HG02588 (cell line): Measurements from ENCODE around the gene OR51A4.
"Not testable (repeated sequence)": the region's sequence is repeated elsewhere in the genome, so short reads cannot be mapped to it uniquely, and the experiment has no call there.

ENCODE experiments used
- ATAC-seq: cut with Tn5 transposase; IDR thresholded peaks from one replicate; pipeline ENCODE4 v1.9.1; 2021; ENCODE audit warnings: mild to moderate bottlenecking, moderate library complexity; ENCODE audit not compliant: unreplicated experiment

OR51A4 gene, protein sequence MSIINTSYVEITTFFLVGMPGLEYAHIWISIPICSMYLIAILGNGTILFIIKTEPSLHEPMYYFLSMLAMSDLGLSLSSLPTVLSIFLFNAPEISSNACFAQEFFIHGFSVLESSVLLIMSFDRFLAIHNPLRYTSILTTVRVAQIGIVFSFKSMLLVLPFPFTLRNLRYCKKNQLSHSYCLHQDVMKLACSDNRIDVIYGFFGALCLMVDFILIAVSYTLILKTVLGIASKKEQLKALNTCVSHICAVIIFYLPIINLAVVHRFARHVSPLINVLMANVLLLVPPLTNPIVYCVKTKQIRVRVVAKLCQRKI

DNA sequence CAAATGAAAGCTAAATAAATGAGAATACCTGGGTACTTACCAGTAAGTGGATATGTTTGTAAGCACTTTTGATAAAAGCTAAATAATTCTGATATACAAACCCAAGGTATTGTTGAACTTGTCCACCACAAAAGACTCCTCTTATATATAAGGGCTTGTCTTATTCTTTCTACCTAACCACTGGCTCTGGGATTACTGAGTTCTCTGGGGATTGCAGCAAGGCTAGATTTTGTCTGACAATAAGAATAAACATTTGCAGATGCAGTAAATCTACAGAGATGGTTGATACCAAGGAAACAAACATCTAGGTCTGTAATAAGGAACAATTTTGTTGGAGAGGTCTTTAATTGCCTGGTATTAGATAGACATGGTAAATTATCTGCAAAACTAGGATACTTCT is at the start of gene OR51A4:
Gene OR51A4, minus strand, starts transcription at position 101 of the 400 bp plus-strand sequence. CDS start 505 bp downstream, outside the sequence.
- no peak for ATAC-seq

DNA sequence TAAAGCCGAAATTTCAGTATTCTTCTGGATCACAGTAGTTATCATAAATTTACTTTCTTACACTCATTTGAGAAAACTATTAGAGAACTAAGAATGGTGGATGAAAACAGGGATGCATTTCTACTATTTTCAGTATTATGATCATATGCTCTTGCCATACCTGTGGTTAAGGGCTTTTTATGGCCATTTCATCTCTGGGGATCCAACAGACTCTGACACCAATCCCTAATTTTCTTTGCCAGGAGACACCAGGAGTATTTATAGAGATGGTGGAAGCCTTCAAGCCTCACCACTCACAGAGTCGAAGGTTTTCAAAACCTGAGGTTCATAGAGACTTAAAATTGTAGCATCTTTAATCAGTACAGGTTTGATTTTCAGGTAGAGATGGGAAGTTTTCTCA is 47.1 kb upstream of the OR51A4 start, which contains the start of gene OR51L1:
Gene OR51L1, plus strand, starts transcription at position 301 of the 400 bp plus-strand sequence. CDS start 4,132 bp downstream, outside the sequence.
- no peak for ATAC-seq

DNA sequence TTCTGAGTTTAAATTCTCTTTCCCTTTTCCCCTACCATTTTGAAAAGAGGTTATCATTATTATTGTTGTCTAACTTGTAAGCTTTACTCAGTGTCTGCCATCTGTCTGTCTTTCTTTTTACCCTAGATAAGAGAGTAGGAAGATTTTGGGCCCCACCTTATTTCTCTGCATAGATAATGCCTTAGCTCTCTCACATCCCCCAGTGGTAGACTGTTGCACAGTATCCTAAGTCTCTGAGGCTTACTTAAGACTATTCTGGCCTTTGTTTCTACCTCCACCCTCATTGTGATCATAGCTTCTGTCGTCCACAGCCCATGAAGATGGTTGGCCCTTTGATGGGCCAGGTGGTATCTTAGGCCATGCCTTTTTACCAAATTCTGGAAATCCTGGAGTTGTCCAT is 43.7 kb upstream of the OR51A4 start:
- ATAC-seq, result no peak

DNA sequence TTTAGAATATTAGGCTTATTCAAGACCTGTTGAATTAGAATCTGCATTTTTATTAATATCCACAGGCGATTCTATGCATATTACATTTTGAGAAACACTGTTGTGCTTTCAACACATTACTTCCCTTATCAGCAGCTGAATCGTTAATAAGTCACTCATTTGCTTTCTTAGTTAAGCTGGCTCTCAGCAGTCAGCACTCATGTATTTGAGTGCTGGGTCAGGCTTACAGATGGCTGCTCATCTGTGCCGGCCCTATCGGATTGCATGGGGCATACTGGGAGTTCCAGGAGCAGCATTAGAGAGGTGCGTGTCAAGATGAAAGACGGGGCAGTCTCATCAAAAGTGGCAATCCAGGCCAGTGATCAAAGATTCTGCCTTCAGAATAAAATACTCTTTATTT is 36.4 kb upstream of the OR51A4 start:
- ATAC-seq, result no peak

DNA sequence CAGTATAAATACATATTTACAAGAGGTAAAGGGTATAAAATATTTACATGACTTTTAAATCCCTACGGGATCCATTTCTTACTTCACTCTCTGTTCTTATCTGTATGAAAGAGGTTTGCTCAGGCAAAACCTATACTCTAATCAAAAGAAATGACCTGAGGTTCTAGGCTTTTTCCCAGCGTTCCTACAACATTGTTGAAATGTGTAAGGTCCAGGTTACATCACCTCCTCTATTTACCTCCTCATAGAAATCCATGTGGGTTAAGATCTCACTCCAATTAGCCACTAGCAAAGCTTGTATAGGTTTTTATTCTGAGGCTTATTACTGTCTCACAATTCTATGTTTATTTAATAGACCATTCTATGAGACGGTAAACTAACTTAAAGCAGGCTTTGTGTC is 35.3 kb upstream of the OR51A4 start:
- no peak for ATAC-seq

DNA sequence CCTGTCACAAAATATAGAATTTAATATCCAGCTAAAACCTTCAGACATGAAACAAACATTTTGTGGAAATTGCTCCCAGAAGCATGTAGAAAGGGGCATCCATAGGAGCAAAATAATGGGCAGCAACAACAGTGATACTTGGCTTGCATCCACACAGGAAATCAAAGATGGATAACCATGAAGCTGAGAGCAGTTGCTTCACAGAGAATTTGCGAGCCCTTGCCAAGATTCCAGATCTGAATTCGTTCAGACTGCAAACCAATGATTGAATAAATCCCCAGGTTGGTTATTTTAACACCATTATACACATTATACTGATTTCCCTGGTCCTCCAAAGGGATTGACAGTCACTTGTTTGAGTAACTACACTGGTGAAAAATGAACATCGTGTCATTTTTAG is 31.6 kb upstream of the OR51A4 start:
- ATAC-seq, result no peak

DNA sequence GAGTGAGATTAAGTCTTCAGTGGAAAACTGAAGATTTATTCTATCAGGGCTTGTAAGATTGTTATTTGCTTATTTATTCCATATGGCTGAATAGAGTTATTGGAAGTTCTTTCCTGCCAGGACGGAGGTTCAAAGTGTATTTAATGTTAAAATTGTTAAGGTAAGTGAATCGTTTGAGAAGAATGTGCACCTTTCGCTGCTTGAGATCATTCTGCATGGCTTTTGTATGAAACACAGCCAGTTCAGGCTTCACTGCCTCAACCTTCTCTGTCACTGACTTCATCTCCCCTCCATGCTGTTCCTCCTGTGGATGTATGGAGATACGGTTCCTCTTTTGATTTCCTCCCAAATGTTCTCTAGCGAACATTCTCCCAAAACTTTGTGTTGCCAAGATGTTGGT is 28.0 kb upstream of the OR51A4 start:
- no peak for ATAC-seq

DNA sequence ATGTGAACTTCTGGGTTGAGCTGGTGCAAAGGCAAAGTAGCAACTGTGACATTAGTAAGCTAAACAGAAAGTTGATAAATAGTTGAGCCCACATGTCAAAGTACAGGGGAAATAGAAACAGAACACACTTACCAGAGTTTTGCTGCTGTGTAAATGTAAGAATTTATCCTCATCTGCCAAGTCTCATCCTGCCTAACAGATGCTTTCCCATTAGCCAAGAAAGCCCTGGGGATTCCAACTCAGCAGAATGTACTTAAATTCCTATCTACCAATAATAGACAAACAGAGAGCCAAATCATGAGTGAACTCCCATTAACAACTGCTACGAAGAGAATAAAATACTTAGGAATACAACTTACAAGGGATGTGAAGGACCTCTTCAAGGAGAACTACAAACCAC is 15.4 kb upstream of the OR51A4 start:
- no peak for ATAC-seq

DNA sequence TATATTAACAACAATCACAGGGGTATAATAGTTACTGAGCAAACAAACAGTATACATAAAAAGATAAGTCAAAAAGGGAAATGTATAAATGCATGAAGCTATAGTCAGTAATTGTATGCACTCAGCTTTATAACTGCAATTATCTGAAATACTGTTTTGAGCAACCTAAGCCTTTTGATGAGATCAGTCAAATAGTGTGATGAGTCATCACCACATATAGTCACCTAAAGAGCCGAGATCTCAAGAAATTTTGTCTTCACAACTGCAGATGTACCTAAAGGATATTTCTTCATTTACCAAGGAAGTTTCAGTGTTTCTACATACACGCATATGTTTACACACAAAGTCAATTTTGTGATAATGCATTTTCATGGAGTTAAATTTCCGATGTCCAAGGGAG is 13.5 kb upstream of the OR51A4 start:
- no peak for ATAC-seq

DNA sequence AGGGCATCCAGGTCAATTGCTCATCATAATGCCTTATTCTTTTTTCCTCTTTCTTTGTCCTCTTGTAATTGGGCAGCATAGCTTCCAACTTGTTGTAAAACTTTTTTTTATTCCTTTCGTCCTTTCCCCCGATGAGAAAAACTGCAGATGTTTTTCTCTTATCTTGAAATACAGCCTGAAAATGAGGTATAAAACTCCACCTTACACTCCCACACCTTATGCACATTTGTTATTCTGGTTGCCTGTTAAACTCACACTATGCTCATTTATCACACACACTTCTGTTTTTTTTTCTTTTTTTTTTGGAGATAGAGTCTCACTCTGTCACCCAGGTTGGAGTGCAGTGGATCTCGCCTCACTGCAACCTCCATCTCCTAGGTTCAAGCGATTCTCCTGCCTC is 10.0 kb upstream of the OR51A4 start:
- ATAC-seq, result no peak

DNA sequence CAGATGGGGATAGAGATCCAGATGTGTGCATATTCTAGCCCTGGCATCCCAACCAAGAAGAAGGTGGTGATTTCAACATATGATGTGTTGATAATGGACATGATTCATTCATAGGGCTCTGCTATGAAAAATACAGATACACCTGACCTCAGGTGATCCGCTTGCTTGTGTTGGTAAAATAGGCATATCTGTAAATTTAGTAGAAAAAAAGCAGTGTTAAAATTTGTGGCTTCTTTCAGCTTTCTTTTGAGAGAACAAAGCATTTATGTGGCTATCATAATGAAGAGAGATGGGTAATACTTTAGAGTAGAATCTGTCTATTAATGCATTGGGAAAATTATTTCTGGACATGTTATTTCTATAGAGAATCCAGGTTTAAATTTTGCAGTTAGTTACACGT is 8.2 kb upstream of the OR51A4 start, which contains the start of gene OR51A2:
Gene OR51A2, minus strand, starts transcription at position 101 of the 400 bp plus-strand sequence. Its CDS starts 0 bp downstream, at position 101.
- not testable (repeated sequence) for ATAC-seq

DNA sequence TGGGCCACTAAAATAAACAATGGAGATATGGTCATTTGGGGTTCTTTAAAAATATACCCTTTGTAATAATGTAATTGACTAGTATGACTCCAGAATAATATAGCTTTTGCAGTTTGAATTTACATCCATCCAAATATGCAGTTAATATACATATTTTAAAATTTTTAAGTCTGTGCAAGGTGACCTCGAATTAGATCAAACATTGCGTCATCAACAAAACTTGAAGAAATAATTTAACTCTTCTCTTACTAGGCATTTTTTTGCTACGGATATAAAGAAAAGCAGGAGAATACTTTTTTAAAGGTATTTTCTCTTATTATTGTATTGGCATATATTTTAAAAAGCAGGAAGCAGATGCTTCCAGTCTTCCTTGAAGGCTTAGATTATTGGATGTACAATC is 10.7 kb downstream of the OR51A4 start:
- no peak for ATAC-seq

DNA sequence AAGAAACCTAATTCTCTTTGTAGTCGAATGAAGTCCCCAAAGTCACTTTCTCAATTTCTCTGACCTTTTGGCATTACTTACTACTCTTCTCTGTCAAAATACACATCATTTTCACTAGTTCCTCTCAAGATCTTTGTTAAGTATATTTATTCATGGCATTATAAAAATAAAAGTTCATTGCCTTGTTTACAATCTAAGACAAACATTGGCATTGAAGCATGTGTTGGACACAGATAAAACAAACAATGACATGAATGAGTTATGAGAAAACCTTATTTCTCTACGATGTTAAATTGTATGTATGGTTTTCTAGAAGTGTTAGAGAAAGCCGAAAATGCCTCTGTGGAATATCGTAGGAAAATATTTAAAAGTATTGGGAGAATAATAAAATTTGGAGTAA is 14.7 kb downstream of the OR51A4 start:
- no peak for ATAC-seq

DNA sequence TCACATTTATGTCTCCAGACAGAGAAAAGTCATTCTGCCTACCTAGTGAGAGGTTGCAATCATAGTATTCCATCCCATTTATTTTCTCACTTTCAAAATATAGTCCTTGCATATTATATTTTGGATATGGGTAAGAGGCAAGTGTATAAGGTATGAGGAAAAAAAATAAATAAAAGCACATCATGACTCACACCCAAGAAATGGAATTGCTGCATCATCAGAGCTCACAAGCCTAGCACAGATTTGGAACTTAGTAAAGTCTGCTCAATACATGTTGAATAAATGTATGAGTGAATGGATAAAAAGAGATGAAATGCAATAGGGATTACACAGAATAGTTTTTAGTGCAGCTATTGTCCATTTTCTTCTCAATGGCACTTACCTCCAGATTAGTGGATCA is 20.8 kb downstream of the OR51A4 start:
- no peak for ATAC-seq

DNA sequence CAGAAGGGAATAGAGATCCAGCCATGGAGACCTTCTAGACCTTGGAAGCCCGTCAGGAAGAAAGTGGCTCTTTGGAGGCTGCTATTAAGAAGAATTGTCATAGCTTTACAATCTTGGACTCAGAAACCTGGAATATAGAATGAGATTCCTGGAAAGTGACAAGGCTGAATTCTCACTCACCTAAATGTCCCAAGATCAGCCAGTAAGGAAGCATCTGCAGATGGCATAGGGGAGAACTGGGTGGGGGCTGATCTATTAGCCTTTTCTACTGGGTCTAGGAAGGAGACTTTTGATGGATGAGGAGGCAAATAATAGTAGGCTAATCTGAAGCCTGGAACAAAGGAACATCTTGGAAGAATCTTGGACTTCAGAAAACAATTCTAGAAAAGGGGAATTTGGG is 23.2 kb downstream of the OR51A4 start, which contains the start of gene OR51G1:
Gene OR51G1, minus strand, starts transcription at position 101 of the 400 bp plus-strand sequence. Its CDS starts 0 bp downstream, at position 101.
- no peak for ATAC-seq

DNA sequence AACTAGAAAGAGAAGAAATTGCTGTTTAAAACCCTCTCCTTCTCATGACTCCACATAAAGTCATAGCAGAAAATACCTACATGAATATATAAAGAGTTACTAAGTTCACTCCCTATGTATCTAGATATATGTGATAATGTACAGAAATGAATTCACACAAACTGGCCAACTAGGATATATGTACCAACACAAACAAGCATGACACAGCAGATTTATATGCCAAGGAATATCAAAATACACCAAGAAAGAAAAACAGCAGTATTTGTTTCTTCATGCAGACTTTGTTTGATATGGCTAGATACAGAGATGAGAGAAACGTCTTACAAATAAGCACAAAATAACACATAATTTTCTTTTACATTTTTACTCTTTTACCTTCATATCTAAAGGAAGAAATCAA is 25.1 kb downstream of the OR51A4 start:
- ATAC-seq, result no peak

DNA sequence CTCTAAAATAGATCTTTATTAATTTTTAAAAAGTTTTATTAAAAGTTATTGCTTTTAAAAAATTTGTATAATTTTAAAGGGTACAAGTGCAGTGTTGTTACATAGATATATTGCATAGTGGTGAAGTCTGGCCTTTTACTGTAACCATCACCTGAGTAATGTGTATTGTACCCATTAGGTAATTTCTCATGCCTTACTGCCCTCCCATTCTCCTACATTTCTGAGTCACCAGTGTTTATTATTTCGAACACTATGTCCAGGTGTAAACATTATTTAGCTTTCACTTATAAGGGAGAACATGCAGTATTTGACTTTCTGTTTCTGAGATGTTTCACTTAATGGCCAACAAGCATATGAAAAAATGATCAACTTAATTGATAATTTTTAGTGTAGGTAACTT is 25.6 kb downstream of the OR51A4 start:
- no peak for ATAC-seq

DNA sequence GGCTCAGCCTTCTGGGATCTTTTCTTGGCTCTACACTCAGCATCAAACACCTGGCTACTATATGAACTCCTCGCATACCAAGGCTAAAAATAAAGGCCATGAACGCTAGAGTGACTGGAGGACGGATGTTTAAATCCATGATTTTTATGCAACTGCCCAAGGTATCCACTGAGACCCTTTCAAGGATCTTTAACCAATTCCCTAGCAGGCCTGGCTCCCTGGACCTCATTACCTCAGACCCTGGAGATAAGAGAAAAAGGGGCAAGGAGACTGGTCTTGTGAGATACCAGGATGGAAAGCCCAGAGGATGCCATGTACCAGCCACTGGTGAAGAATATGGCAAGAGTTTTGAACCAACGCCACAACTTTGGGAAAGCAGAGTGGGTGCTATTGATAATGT is 28.2 kb downstream of the OR51A4 start, which contains the start of gene OR51G2:
Gene OR51G2, minus strand, starts transcription at position 101 of the 400 bp plus-strand sequence. CDS start 3,687 bp downstream, outside the sequence.
- no peak for ATAC-seq

DNA sequence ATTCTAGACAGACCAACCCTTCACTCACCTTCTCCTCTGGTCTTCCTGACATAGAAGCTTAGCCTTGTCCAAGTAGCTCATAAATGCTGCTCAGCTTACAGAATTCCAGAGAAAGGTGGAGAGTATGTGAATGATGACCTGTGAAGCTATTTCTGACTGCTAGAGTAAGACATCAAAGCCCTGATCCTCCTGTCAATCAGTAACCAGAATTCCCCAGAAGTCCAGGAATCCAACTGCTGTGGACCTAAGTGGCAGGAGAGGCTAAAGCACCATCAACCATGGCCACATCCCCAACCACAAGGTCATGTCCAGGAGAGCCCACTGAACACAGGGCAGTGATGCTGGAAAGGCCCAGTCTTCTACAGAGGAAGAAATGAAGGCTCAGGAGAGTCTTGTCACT is 30.8 kb downstream of the OR51A4 start:
- no peak for ATAC-seq

DNA sequence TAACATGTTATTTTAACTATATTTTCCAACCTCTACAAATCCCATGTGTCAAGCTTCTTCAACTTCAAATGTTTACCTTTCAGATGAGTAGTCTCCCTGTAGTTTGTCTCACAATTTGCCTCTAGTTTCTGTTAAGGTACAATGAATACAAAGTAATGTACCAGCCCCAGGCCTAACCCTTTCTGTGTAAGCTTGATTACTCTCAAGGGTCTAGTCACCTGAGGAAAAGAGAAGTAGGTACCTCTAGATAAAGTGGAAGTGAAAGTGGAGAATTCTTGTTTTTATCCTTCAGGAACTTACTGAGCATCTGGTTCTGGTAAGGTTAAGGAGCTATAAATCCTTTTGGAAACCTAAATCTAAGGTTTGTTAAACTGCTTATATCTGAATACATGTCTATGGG is 43.9 kb downstream of the OR51A4 start, which contains the start of gene OR51A7:
Gene OR51A7, plus strand, starts transcription at position 300 of the 400 bp plus-strand sequence. CDS start 3,587 bp downstream, outside the sequence.
- ATAC-seq, result no peak
